Skeletal muscle tissue (tissue), 5 donors: ENCODE results near the gene ACHE. TPM values are rescaled to one million over a fixed set of nuclear protein-coding genes. Genes with fewer than 3 reads are reported as not detected.
"Not testable (repeated sequence)": the region's sequence is repeated elsewhere in the genome, so short reads cannot be mapped to it uniquely, and the experiment has no call there.

Experiments
- H3K27ac ChIP-seq: one replicate; pipeline ENCODE4 v1.7.0; 2013; ENCODE audit warnings: mild to moderate bottlenecking, low read depth, low read length, inconsistent platforms
- H3K27me3 ChIP-seq, 3 donors: one replicate each; pipeline ENCODE4 v1.7.0; 2013; ENCODE audit warnings: low read length in 3 of 3; ENCODE audit not compliant: control insufficient read depth in 3 of 3, insufficient read depth in 3 of 3
- H3K36me3 ChIP-seq, 3 donors: one replicate each; pipeline ENCODE4 v1.7.0; 2013; ENCODE audit warnings: low read length in 3 of 3; ENCODE audit not compliant: control insufficient read depth in 3 of 3, insufficient read depth in 3 of 3
- H3K4me1 ChIP-seq, 3 donors: one replicate each; pipeline ENCODE4 v1.7.0; 2013; ENCODE audit warnings: low read length in 3 of 3, mild to moderate bottlenecking in 3 of 3; ENCODE audit not compliant: control insufficient read depth in 3 of 3, insufficient read depth in 3 of 3
- H3K4me3 ChIP-seq, 3 donors: one replicate each; pipeline ENCODE4 v1.7.0; 2013; ENCODE audit warnings: low read length in 3 of 3
- H3K9ac ChIP-seq, 3 donors: one replicate each; pipeline ENCODE4 v1.7.0; 2013; ENCODE audit warnings: low read length in 3 of 3, mild to moderate bottlenecking in 3 of 3, moderate library complexity in 2 of 3, low read depth in 1 of 3
- H3K9me3 ChIP-seq, 3 donors: one replicate each; pipeline ENCODE4 v1.7.0; 2013; ENCODE audit warnings: low read length in 3 of 3; ENCODE audit not compliant: control insufficient read depth in 3 of 3
- small RNA-seq: library from RNA; depleted of rRNA; stranded (forward); fragments of <200 nt; gene quantifications from one replicate; pipeline ENCODE3, GENCODE V24; 2014
- total RNA-seq: library from RNA; depleted of rRNA; stranded (reverse); fragments of >200 nt; gene quantifications from one replicate; pipeline ENCODE4 v1.2.3, GENCODE V29; 2014
- donor health status: Osteomylitis.

Gene ACHE
- total RNA-seq, 1 donor from 2014 or later, result 36.0 TPM

DNA sequence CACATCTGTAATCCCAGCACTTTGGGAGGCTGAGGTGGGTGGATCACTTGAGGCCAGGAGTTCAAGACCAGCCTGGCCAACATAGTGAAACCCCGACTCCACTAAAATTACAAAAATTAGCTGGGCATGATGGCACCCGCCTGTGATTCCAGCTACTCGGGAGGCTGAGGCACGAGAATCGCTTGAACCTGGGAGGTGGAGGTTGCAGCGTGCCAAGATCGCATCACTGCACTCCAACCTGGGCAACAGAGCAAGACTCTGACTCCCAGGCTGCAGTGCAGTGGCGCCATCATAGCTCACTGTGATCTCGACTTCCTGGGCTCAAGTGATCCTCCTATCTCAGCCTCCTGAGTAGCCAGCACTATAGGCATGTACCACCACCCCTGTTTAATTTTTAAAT lies 40.8 kb downstream of the ACHE start:
- H3K9me3 ChIP-seq, H3K27ac ChIP-seq: not testable (repeated sequence)

DNA sequence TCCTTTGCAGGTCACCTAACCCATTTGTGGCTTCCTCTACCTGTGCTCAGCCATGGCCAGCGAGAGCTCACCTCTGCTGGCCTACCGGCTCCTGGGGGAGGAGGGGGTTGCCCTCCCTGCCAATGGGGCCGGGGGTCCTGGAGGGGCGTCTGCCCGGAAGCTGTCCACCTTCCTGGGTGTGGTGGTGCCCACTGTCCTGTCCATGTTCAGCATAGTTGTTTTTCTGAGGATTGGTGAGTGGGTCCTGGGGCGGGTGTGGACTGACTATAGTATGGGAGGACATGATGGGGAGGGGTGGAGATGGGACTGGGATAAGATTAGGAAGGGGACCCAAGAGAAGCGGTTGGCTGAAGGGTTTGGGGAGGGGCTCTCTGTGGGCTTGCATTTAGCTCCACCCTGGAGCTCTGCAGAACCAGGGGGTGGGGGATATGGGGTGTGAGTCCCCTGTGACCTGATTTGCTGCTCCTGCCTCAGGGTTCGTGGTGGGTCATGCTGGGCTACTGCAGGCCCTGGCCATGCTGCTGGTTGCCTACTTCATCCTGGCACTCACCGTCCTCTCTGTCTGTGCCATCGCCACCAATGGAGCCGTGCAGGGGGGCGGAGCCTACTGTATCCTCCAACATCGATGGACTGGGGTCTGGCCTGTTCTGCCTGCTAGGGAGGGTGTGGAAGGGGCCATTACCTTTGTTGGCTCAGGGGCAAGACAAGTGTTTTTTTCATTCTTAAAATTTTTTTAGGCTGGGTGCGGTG lies 41.4 kb downstream of the ACHE start:
- H3K36me3 ChIP-seq, result peaks cover 0 to 3% (median 0%) of the 10 kb centered on the region in 3 donors
- no peaks in the 10 kb centered on the region for H3K9me3 ChIP-seq
- H3K4me1 ChIP-seq, result peaks cover 12 to 15% (median 14%) of the 10 kb centered on the region in 3 donors
- H3K4me3 ChIP-seq, result no peak overlapping the region
- H3K27ac ChIP-seq, result no peak overlapping the region
- H3K27me3 ChIP-seq, result no peaks in the 10 kb centered on the region
- no peak overlapping the region for H3K9ac ChIP-seq

More for the DNA sequence above, 40.8 kb downstream of the ACHE start:
- not testable (repeated sequence) for H3K27me3 ChIP-seq, H3K4me3 ChIP-seq, H3K9ac ChIP-seq, H3K36me3 ChIP-seq
- peaks cover 12 to 15% (median 14%) of the 10 kb centered on the region in 3 donors for H3K4me1 ChIP-seq

DNA sequence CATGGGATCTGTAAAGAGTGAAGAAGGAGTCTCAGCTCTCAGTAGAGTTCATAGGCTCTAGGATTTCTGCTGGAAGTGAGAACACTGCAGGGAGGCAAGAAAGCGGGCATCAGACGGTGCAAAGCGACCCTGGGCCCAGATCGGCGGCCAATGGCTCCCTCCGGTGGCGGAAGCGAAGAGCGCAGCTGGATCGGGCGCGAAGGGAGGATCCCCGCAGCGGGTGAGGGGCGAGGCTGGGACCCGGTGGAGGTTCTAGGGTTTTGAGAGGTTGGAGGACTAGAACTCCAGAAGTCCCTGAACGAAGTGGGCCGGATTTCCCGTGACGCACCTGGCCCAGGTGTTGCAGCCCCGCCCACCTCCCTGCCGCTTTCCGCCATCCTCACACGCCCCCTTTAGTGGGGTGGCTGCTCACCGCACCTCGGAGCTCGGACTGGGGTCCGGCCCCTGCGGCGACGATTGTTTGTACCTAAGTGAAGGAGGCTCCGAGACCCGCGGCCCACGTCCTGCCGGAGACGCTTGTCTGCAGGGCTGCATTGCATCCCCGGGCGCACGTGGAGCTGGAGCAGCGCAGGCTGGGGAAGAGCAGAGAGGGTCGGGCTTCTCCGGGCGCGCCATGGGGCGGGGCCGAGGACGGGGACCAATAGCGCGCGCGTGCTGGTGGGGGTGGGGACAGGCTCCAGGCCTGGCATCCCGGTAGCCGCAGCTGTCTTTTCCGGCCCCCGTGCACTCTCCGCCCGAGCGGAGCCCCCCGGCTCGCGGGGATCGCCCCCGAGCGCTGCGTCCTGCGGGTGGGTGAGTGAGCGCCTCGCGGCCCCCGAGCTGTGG lies 43.4 kb downstream of the ACHE start, which contains the start of gene SLC12A9:
SLC12A9 (plus strand) TSS at position 666 of the 825 bp plus-strand sequence. CDS start 1,485 bp downstream, outside the sequence.
- H3K9ac ChIP-seq, result peak within 1 kb of the TSS; percentile 43 to 79 (median 64)
- peaks cover 12 to 15% (median 14%) of the 10 kb centered on the region in 3 donors for H3K4me1 ChIP-seq
- no peaks in the 10 kb centered on the region for H3K9me3 ChIP-seq
- H3K4me3 ChIP-seq, result peak within 1 kb of the TSS; percentile 69 to 77 (median 74)
- H3K27ac ChIP-seq, result peak within 1 kb of the TSS; percentile 51
- H3K27me3 ChIP-seq, result no peaks in the 10 kb centered on the region
- peaks cover 0 to 3% (median 0%) of the 10 kb centered on the region in 3 donors for H3K36me3 ChIP-seq

DNA sequence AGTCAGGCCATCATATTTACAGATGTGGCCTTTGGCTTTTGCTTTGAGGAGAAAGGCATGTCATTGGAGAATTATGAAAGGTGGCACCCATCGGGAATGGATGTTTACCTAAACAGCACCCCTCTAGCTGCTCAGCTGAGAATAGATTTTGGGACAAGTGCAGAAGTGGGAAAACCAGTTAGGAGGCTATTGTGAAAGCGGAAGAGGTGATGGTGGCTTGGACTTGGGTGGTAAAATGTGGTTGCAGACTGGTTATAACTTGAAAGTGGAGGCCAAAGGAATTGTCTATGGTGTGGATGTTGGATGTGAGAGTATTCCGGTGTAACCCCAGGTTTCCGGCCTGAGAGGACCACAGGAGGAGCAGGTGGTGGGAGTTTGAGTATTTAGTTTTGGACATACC lies 48.3 kb downstream of the ACHE start:
- Histone ChIP-seq H3K27me3 (no peaks in the 10 kb centered on the region), H3K4me3 (no peak overlapping the region), H3K27ac (no peak overlapping the region), H3K4me1 (peaks cover 7 to 8% (median 7%) of the 10 kb centered on the region in 3 donors), H3K9ac (no peak overlapping the region), H3K9me3 (no peaks in the 10 kb centered on the region), H3K36me3 (no peaks in the 10 kb centered on the region)

DNA sequence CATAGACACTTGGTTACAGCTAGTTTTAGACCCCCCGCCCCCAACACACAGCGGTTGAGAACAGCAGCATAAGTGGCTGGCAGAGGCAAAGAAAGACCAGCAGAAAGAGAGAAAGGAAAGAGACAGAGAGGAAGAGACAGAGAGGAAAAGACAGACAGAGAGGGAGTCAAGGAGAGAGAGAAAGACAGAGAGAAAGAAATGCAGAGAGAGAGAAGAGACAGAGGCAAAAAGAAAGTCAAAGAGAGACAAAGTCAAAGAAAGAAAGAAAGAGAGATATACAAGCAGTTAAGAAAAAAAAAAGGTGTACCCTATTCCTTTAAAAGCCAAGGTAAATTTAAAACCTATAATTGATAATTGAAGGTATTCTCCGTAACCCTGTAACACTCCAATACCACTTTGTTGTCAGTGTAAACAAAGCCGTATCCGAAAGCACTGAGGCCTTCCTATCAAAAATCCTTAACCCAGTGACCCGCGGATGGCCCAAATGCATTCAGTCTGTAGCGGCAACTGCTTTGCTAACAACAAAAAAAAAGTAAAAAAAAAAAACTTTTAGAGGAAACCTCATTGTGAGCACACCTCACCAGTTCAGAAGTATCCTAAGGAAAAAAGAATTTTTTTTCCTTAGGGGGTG lies 55.1 kb downstream of the ACHE start:
- H3K9me3 ChIP-seq, result no peaks in the 10 kb centered on the region
- no peaks in the 10 kb centered on the region for H3K36me3 ChIP-seq
- H3K4me3 ChIP-seq, result no peak overlapping the region

More for the DNA sequence above, 55.1 kb downstream of the ACHE start:
- H3K4me1 ChIP-seq, result peaks cover 4 to 9% (median 8%) of the 10 kb centered on the region in 3 donors
- H3K27me3 ChIP-seq, result no peaks in the 10 kb centered on the region
- no peak overlapping the region for H3K9ac ChIP-seq
- no peak overlapping the region for H3K27ac ChIP-seq

Small RNA genes within 50 kb of the gene (small RNA-seq; reads per million reads assigned to genes)
- gene RN7SL549P (not detected), gene RPS29P15 (not detected)

Other genes starting within 250 kb of the ACHE start
- gene ACTL6B, start 239.4 kb downstream of the ACHE start, total RNA-seq, result not detected
- gene GNB2, start 222.1 kb downstream of the ACHE start, total RNA-seq, result 48.5 TPM
- gene GIGYF1, start 201.6 kb downstream of the ACHE start, total RNA-seq, result 12.0 TPM
- gene POP7, start 189.8 kb downstream of the ACHE start, total RNA-seq, result 27.7 TPM
- not detected for gene EPO, start 175.4 kb downstream of the ACHE start, total RNA-seq
- not detected for gene ZAN, start 162.3 kb downstream of the ACHE start, total RNA-seq
- 72.5 TPM for gene EPHB4, start 68.4 kb downstream of the ACHE start, total RNA-seq
- gene SLC12A9, start 43.2 kb downstream of the ACHE start, total RNA-seq, result 24.5 TPM
- 25.6 TPM for gene TRIP6, start 28.5 kb downstream of the ACHE start, total RNA-seq
- 25.1 TPM for gene SRRT, start 20.8 kb downstream of the ACHE start, total RNA-seq
- 5.7 TPM for gene UFSP1, start 6.2 kb downstream of the ACHE start, total RNA-seq
- not detected for gene MUC3A, start 53.6 kb upstream of the ACHE start, total RNA-seq
- not detected for gene MUC12, start 73.7 kb upstream of the ACHE start, total RNA-seq
- not detected for gene MUC17, start 124.2 kb upstream of the ACHE start, total RNA-seq
- 6.3 TPM for gene TRIM56, start 189.6 kb upstream of the ACHE start, total RNA-seq
- gene SERPINE1, start 231.2 kb upstream of the ACHE start, total RNA-seq, result 2.1 TPM